A673 (cell line): ENCODE measurements around the gene NPHP4. TPM values are rescaled to one million over a fixed set of nuclear protein-coding genes. Genes with fewer than 3 reads are reported as not detected.

Experiments
- BruUV-seq: library from RNA; stranded (reverse); fragments of 400-500 nt; replicated peaks from 2 replicates; lab custom pipeline; 2021; lab: Mats Ljungman, UMichigan
- CTCF ChIA-PET: fragments of 300-600 bp; sonication (Branson Sonifier 250); formaldehyde crosslinking; loops from one replicate; lab custom pipeline; 2022; ENCODE audit warnings: antibody characterized with exemption; lab: Charles Lee
- POLR2A ChIA-PET: fragments of 300-600 bp; sonication (Branson Sonifier 250); formaldehyde crosslinking; loops from one replicate; lab custom pipeline; 2022; ENCODE audit warnings: antibody characterized with exemption; ENCODE audit not compliant: low non-redundant PET; lab: Charles Lee
- DNase-seq: peaks from one replicate; pipeline ENCODE4 v3.0.0-alpha.2; 2015; ENCODE audit warnings: low spot score
- H3K27ac ChIP-seq: fragments of 200-600 bp; sonication (generic); 2 replicates; pipeline ENCODE4 v1.5.1; 2016; ENCODE audit warnings: mixed run types, low read depth, mild to moderate bottlenecking, mixed read lengths, antibody characterized with exemption, low read length; ENCODE audit not compliant: poor library complexity, severe bottlenecking
- H3K27me3 ChIP-seq: fragments of 200-600 bp; sonication (generic); replicated peaks from 2 replicates; pipeline ENCODE4 v1.6.1; 2017; ENCODE audit warnings: mixed run types, low read depth, mild to moderate bottlenecking, mixed read lengths, antibody characterized with exemption, low read length; ENCODE audit not compliant: insufficient read depth, poor library complexity
- H3K36me3 ChIP-seq: fragments of 200-600 bp; sonication (generic); 2 replicates; pipeline ENCODE4 v1.6.1; 2016; ENCODE audit warnings: mixed run types, mild to moderate bottlenecking, mixed read lengths, antibody characterized with exemption, low read length; ENCODE audit not compliant: insufficient read depth, poor library complexity, severe bottlenecking
- H3K4me1 ChIP-seq: fragments of 200-600 bp; sonication (generic); 2 replicates; pipeline ENCODE4 v1.6.1; 2017; ENCODE audit warnings: mixed run types, mild to moderate bottlenecking, mixed read lengths, antibody characterized with exemption, low read length; ENCODE audit not compliant: insufficient read depth, poor library complexity, severe bottlenecking
- H3K4me3 ChIP-seq: fragments of 200-600 bp; sonication (generic); 2 replicates; pipeline ENCODE4 v1.5.1; 2016; ENCODE audit warnings: low read depth, mixed run types, mild to moderate bottlenecking, mixed read lengths, low read length; ENCODE audit not compliant: poor library complexity, severe bottlenecking
- H3K9me3 ChIP-seq: fragments of 200-600 bp; sonication (generic); 2 replicates; pipeline ENCODE4 v1.6.1; 2016; ENCODE audit warnings: mixed run types, low read depth, mild to moderate bottlenecking, mixed read lengths, antibody characterized with exemption, low read length; ENCODE audit not compliant: poor library complexity, severe bottlenecking
- CTCF ChIP-seq: fragments of 300-800, 200-600 bp; sonication (generic); conservative IDR thresholded peaks from 2 replicates; pipeline ENCODE4 v1.5.1; 2017; ENCODE audit warnings: low read depth, mild to moderate bottlenecking, antibody characterized with exemption, low read length, moderate library complexity, mixed read lengths
- EZH2 ChIP-seq: fragments of 200-600 bp; sonication (generic); IDR thresholded peaks from 2 replicates; pipeline ENCODE4 v1.6.1; 2017; ENCODE audit warnings: borderline replicate concordance, low read depth, mild to moderate bottlenecking, mixed read lengths, antibody characterized with exemption, low read length; ENCODE audit not compliant: poor library complexity, severe bottlenecking
- intact Hi-C: fragments of 100-400 bp; cut with micrococcal nuclease; formaldehyde crosslinking; loops from one replicate; pipeline ENCODE4 v1.10.0; 2022; ENCODE audit not compliant: unreplicated experiment
- total RNA-seq: library from RNA; stranded (reverse); gene quantifications from 2 replicates; pipeline ENCODE4 v1.2.3, GENCODE V29; 2021

Gene NPHP4
- total RNA-seq, 1 experiment from 2014 or later = 27.6 TPM

- H3K4me1 ChIP-seq = no peaks in the 10 kb centered on the region
- no peak overlapping the region for H3K27ac ChIP-seq
- no TSS peak for BruUV-seq
- H3K4me3 ChIP-seq = no peak overlapping the region
- no peak for TF ChIP-seq CTCF
- TF ChIP-seq EZH2 = no peak
- no peak for DNase-seq
- no peaks in the 10 kb centered on the region for H3K36me3 ChIP-seq
- intact Hi-C loops = no loop called here
- H3K27me3 ChIP-seq = no peaks in the 10 kb centered on the region
- POLR2A ChIA-PET = no interaction called here
- H3K9me3 ChIP-seq = no peaks in the 10 kb centered on the region
- CTCF ChIA-PET = no interaction called here
Observed at GRCh38 chr1:5953386-5953785, 38.8 kb downstream of the NPHP4 start.

- no peak overlapping the region for H3K4me3 ChIP-seq
- H3K36me3 ChIP-seq = no peaks in the 10 kb centered on the region
- H3K9me3 ChIP-seq = no peaks in the 10 kb centered on the region
- ChIA-PET CTCF (no interaction called here), POLR2A (no interaction called here)
- intact Hi-C loops = no loop called here
- BruUV-seq = no TSS peak
- no peak for DNase-seq
- TF ChIP-seq CTCF = no peak
- TF ChIP-seq EZH2 = no peak
- H3K27me3 ChIP-seq = no peaks in the 10 kb centered on the region
- no peak overlapping the region for H3K27ac ChIP-seq
- no peaks in the 10 kb centered on the region for H3K4me1 ChIP-seq
Observed at GRCh38 chr1:5951846-5952410, 40.3 kb downstream of the NPHP4 start.

GRCh38 chr1:5950994-5951785 is 41.0 kb downstream of the NPHP4 start:
- Histone ChIP-seq H3K9me3 (no peaks in the 10 kb centered on the region), H3K36me3 (peaks cover 7% of the 10 kb centered on the region), H3K4me3 (no peak overlapping the region), H3K27me3 (no peaks in the 10 kb centered on the region), H3K4me1 (no peaks in the 10 kb centered on the region), H3K27ac (no peak overlapping the region)
- BruUV-seq = no TSS peak
- intact Hi-C loops = no loop called here
- no peak for DNase-seq
- CTCF ChIA-PET = no interaction called here
- POLR2A ChIA-PET = no interaction called here
- TF ChIP-seq CTCF (no peak), EZH2 (no peak)
